T-helper 2 cell treated with Interferon-gamma antibody and Interleukin-4, amounts not matched to agents 5 μg/mL and 100 μg/mL, for 36 hours (primary cell): ENCODE measurements around the gene DUSP22.

Experiments used
- DNase-seq: peaks from one replicate; pipeline ENCODE4 v3.0.0; 2021; ENCODE audit warnings: low spot score
- H3K27ac Mint-ChIP-seq: one replicate; pipeline ENCODE4 v1.8.0; 2021; ENCODE audit warnings: mild to moderate bottlenecking, mixed read lengths
- H3K27me3 Mint-ChIP-seq: one replicate; pipeline ENCODE4 v1.8.0; 2021; ENCODE audit warnings: low read depth, mixed read lengths
- H3K36me3 Mint-ChIP-seq: one replicate; pipeline ENCODE4 v1.8.0; 2021; ENCODE audit warnings: low read depth, mixed read lengths
- H3K4me1 Mint-ChIP-seq: one replicate; pipeline ENCODE4 v1.8.0; 2021; ENCODE audit warnings: low read depth, mixed read lengths
- H3K4me3 Mint-ChIP-seq: one replicate; pipeline ENCODE4 v1.8.0; 2022; ENCODE audit warnings: mild to moderate bottlenecking, moderate library complexity, mixed read lengths
- H3K9me3 Mint-ChIP-seq: one replicate; pipeline ENCODE4 v1.8.0; 2021; ENCODE audit warnings: mixed read lengths

DUSP22 gene

DNA sequence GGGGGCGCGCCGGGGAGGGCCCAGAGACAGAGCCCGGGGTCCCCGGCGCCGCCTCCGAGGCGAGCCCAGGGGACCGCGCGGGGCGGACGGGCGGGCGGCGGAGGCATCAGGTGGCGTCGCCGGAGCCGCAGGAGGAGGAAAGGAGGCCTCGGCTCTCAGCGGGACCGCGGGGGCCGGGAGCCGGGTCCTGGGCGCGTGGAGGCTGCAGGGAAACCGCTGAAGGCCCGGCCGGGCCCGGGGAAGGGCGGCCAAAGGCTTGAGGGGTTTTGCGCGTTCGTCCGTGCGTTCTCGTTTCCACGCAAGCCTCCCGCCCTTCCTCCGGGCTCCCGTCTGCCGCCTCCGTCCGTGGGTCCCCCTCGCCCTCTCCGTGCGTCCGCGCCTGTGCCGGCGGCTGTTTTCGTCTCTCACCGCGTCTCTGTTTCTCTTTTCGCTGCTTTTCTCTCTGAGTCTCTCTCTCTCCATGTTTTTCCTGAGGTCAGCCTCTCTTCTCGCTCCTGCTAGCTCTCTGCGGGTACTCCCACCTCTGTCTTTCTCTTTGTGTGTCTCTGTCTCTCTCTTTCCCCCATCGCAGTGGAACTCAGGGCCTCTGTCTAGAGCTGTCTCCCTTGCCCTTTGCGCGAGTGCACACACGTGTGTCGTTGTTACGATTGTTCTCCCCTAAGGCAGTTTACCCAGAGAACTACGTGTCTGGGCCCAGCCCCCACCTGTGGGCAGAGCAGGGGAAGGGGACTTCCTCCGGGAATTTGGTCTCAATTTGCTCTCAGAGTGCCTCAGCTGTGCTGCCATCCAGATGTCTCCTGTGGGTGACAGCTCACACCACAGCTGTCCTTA, 101.3 kb downstream of the DUSP22 start:
- peaks cover 61% of the 10 kb centered on the region for H3K4me1 Mint-ChIP-seq
- peak overlapping the region; percentile 98 for H3K27ac Mint-ChIP-seq
- H3K4me3 Mint-ChIP-seq, result peak overlapping the region; percentile 97
- DNase-seq, result peak; percentile 46
- no peaks in the 10 kb centered on the region for H3K9me3 Mint-ChIP-seq
- no peaks in the 10 kb centered on the region for H3K27me3 Mint-ChIP-seq
- H3K36me3 Mint-ChIP-seq, result peaks cover 56% of the 10 kb centered on the region

DNA sequence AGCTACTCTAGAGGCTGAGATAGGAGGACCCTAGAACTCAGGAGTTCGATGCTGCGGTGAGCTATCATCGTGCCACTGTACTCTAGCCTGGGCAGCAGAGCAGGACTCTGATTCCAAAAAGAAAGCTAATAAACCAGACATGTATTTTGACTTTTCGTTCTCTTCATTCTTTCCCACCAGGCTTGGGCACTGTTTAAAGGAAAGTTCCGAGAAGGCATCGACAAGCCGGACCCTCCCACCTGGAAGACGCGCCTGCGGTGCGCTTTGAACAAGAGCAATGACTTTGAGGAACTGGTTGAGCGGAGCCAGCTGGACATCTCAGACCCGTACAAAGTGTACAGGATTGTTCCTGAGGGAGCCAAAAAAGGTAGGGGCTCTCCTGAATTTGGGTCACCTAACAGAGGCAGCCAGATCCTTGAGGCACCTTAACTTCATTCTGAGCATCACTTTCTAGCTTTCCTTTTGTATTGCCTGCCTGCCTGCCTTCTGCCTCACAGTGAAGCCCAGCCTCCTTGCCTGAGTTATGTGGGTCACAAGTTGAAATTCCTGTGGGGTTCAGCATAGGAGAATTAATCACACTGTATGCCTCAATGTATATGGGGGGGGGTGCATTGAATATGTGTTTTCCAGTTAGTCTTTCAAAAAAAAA, 102.5 kb downstream of the DUSP22 start:
- DNase-seq, result no peak
- Mint-ChIP-seq H3K36me3 (peaks cover 68% of the 10 kb centered on the region), H3K27ac (peak overlapping the region; percentile 83)

DNA sequence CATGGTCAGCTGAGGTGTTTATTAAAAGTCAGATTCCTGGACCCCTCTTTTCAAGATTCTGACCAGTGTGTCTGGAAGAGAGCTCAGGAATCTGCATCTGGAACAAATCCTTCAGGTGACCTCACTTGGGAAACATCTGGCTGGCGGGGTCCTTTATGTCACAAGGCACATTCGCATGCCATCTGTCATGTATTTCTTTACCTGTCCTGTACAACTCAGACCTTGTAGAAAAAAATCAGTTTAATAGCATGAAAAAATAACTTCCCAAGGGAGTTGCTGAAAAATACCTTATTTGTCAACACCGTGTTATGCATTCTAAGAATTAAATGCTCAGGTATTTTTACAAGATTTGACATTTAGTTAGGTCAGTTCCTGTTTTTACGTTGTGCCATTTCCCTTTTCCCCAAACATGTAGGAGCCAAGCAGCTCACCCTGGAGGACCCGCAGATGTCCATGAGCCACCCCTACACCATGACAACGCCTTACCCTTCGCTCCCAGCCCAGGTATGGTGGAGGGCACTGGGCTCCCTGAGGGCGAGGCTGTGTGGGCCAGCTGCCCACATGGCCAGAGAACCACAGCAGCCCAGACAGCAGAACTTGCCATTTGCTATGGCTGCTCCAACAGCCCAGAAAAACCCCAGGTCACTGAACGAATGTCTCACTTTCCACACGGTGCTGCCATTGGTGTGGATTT, 103.3 kb downstream of the DUSP22 start:
- H3K4me1 Mint-ChIP-seq, result peaks cover 61% of the 10 kb centered on the region
- no peaks in the 10 kb centered on the region for H3K27me3 Mint-ChIP-seq
- no peaks in the 10 kb centered on the region for H3K9me3 Mint-ChIP-seq
- peak overlapping the region; percentile 61 for H3K27ac Mint-ChIP-seq
- H3K36me3 Mint-ChIP-seq, result peaks cover 75% of the 10 kb centered on the region
- no peak for DNase-seq
- H3K4me3 Mint-ChIP-seq, result peak overlapping the region; percentile 96

More for the DNA sequence above, 102.5 kb downstream of the DUSP22 start:
- Mint-ChIP-seq H3K4me3 (peak overlapping the region; percentile 96), H3K27me3 (no peaks in the 10 kb centered on the region), H3K9me3 (no peaks in the 10 kb centered on the region), H3K4me1 (peaks cover 62% of the 10 kb centered on the region)

DNA sequence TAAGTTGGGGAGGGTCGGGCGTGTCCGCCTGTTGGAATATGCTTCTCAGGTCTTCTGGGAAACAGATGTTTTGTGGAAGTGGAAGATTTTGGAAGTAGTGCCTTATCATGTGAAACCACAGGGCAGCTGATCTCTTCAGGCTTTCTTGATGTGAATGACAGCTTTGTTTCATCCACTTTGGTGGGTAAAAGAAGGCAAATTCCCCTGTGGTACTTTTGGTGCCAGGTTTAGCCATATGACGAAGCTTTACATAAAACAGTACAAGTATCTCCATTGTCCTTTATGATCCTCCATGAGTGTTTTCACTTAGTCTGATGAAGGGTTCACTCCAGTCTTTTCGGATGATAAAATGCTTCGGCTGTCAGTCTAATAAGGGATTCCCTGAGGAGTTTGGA, 103.8 kb downstream of the DUSP22 start:
- no peaks in the 10 kb centered on the region for H3K9me3 Mint-ChIP-seq
- H3K4me1 Mint-ChIP-seq, result peaks cover 61% of the 10 kb centered on the region
- no peak for DNase-seq
- peaks cover 79% of the 10 kb centered on the region for H3K36me3 Mint-ChIP-seq
- peak overlapping the region; percentile 96 for H3K4me3 Mint-ChIP-seq
- H3K27ac Mint-ChIP-seq, result peak overlapping the region; percentile 61
- no peaks in the 10 kb centered on the region for H3K27me3 Mint-ChIP-seq

DNA sequence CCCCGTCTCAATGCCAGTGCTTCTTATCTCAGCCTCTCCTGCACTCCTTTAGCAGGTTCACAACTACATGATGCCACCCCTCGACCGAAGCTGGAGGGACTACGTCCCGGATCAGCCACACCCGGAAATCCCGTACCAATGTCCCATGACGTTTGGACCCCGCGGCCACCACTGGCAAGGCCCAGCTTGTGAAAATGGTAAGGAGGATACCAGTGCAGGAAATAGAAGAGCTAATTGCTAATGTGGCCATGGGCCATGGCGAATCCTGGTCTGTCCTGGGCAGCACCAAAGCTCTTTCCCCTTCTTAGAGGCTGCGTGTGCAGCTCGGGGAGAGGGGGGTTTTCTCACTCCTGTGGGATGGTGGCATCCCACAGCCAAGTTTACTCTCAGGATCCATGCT, 104.8 kb downstream of the DUSP22 start:
- peak overlapping the region; percentile 58 for H3K27ac Mint-ChIP-seq
- H3K4me1 Mint-ChIP-seq, result peaks cover 68% of the 10 kb centered on the region
- peaks cover 87% of the 10 kb centered on the region for H3K36me3 Mint-ChIP-seq
- DNase-seq, result no peak
- no peaks in the 10 kb centered on the region for H3K27me3 Mint-ChIP-seq
- no peaks in the 10 kb centered on the region for H3K9me3 Mint-ChIP-seq
- H3K4me3 Mint-ChIP-seq, result peak overlapping the region; percentile 74

DNA sequence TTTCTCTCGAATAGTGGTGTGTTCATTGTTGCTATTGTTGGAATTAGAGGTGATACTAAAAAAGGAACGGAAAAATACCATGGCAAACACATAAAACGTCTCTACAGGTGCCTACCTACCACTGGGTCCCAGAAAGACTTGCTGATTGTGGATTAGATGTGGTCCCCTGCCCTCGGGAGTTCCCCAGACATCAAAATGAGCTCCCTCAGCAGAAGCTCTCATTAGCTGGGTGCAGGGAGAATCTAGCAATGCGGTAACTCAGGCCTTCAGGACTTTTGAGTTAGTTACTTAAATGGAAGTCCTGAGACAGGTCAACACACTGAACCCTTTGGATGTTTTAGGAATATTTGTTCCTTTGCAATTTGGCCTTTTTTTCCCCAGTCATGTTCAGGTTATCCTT, 105.3 kb downstream of the DUSP22 start:
- H3K27me3 Mint-ChIP-seq, result no peaks in the 10 kb centered on the region
- H3K27ac Mint-ChIP-seq, result peak overlapping the region; percentile 58
- DNase-seq, result no peak
- no peaks in the 10 kb centered on the region for H3K9me3 Mint-ChIP-seq
- H3K36me3 Mint-ChIP-seq, result peaks cover 89% of the 10 kb centered on the region
- H3K4me3 Mint-ChIP-seq, result peak overlapping the region; percentile 74
- H3K4me1 Mint-ChIP-seq, result peaks cover 73% of the 10 kb centered on the region

DNA sequence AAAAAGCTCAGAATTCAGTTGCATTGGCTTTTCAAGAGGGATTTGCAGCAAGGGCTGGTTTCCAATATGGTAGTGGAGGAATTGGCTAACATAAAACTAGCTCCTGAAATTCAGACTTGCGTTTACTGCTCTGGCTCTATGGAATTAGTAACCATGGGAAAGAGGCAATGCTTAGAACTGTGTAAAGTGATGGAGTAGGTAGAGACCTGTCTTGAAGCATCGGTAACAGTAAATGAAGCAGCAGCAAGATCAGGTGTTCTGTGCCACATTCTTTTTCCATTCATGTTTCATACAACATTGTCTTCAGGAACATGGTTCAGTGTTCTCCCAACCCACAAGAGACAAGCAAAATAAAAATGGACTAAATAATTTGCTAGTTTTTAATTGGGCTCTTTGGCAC, 105.8 kb downstream of the DUSP22 start:
- H3K4me1 Mint-ChIP-seq, result peaks cover 78% of the 10 kb centered on the region
- H3K27me3 Mint-ChIP-seq, result no peaks in the 10 kb centered on the region
- peaks cover 89% of the 10 kb centered on the region for H3K36me3 Mint-ChIP-seq
- H3K4me3 Mint-ChIP-seq, result peak overlapping the region; percentile 74
- no peak for DNase-seq
- peak overlapping the region; percentile 20 for H3K27ac Mint-ChIP-seq
- no peaks in the 10 kb centered on the region for H3K9me3 Mint-ChIP-seq

DNA sequence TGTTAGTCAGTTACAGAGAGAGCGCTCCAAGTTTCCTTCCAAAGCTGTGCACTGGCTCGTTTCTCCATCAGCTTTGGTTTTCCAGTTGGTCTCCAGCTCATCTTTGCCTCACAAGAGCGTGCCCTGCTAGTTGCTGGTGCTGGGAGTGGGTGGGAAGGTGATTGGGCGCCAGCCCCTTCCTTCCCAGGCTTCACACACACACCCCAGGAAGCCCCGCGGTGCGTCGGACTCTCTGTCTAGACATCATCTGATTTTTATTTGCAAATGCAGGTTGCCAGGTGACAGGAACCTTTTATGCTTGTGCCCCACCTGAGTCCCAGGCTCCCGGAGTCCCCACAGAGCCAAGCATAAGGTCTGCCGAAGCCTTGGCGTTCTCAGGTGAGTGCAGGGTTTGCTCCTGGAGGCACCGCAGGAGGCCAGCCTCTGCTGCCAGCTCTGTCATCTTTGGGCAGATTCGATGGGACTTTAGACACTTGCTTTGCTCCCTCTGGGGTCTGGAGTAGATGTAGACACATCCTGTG, 106.3 kb downstream of the DUSP22 start:
- Mint-ChIP-seq H3K36me3 (peaks cover 93% of the 10 kb centered on the region), H3K27ac (peak overlapping the region; percentile 81), H3K4me1 (peaks cover 83% of the 10 kb centered on the region)

DNA sequence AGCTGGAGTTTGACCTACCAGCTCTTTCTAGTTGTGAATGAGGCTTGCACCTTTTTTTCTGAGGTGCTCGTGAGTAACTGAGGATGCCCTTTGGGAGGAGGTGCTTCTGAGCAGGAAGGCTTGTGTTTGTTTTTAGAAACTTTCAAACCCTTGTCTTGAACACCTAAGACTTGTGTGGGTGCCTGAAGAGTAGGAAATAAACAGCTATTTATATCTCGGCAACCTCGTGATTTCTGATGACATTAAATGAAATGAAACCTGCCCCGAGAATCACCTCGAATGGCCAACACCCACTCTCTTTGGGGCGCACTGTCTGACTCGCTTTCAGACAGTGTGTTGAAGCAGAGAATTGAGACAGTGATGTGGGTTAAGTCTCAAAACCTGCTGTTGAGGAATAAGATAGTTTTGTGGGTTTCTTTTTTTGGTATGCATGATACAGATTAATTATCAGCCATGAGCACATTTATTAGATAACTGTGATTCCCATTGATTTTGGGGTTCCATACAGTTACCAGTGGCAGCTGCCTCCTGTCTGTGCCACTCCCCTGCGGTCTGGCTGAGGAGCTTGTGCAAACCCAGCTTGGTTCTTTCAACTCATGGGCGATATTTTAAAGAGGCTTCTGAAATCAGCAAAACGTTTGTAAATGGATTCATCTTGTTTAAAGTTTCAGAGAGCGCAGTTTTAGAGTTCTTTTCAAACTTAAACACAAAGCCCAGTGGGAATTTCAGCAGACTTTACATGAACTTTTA, 107.7 kb downstream of the DUSP22 start:
- Mint-ChIP-seq H3K4me1 (peaks cover 86% of the 10 kb centered on the region), H3K27me3 (no peaks in the 10 kb centered on the region), H3K36me3 (peaks cover 93% of the 10 kb centered on the region), H3K9me3 (no peaks in the 10 kb centered on the region), H3K4me3 (peak overlapping the region; percentile 70), H3K27ac (peak overlapping the region; percentile 81)
- peak; percentile 70 for DNase-seq

More for the DNA sequence above, 106.3 kb downstream of the DUSP22 start:
- no peaks in the 10 kb centered on the region for H3K9me3 Mint-ChIP-seq
- H3K4me3 Mint-ChIP-seq, result peak overlapping the region; percentile 74
- no peaks in the 10 kb centered on the region for H3K27me3 Mint-ChIP-seq
- no peak for DNase-seq

DNA sequence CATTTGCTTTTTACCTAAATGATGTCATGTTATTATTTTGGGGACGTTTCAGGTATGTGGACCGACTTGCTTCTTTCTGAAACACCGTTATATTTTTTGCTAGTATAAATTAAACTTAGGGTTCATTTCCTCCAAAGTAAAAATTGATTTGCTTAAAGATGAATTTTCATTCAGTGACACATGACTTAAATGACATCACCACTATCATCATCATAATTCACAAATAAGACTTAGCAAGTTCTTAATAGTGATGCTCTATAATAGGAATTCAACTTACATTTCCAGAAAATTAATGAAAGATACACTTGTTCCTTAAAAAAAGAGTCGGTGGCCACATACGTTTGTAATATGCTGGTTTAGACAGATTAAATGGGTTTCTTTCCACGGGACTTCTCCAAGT, 108.5 kb downstream of the DUSP22 start:
- Mint-ChIP-seq H3K9me3 (no peaks in the 10 kb centered on the region), H3K4me3 (peak overlapping the region; percentile 76), H3K27me3 (no peaks in the 10 kb centered on the region), H3K27ac (peak overlapping the region; percentile 49), H3K36me3 (peaks cover 93% of the 10 kb centered on the region), H3K4me1 (peaks cover 85% of the 10 kb centered on the region)
- no peak for DNase-seq
